Prostate gland (tissue), 2 donors: Measurements from ENCODE around the gene F3.

ENCODE experiments used
- CTCF ChIP-seq, 4 experiments: fragments of 200-600 bp in 2 of 4; fragments of 450-650 bp in 2 of 4; sonication (generic) in 2 of 4; IDR thresholded peaks; 1 replicate in 3 of 4; 2 replicates in 1 of 4; pipeline ENCODE4 v1.5.1; 2016 to 2019; ENCODE audit warnings: antibody characterized with exemption in 4 of 4, mild to moderate bottlenecking in 2 of 4, moderate library complexity in 2 of 4
- POLR2A ChIP-seq: fragments of 450-650 bp; IDR thresholded peaks from one replicate; pipeline ENCODE4 v1.6.1; 2016; ENCODE audit warnings: antibody characterized with exemption, mild to moderate bottlenecking

GRCh38 chr1:94543893-94544635 lies 2.5 kb upstream of the F3 start:
- no peak for TF ChIP-seq CTCF (IDR thresholded peaks at IDR 0.05)
- no peak for TF ChIP-seq POLR2A
